Mammary epithelial cell (primary cell): ENCODE results near the gene NT5M.

ENCODE experiments used
- CTCF ChIP-seq, 2 donors: IDR thresholded peaks in 1 of 2; conservative IDR thresholded peaks in 1 of 2; 2 replicates each; pipeline ENCODE4 v1.5.1; 2011 to 2012; ENCODE audit warnings: inconsistent platforms in 2 of 2, low read length in 2 of 2, mild to moderate bottlenecking in 2 of 2, control low read depth in 1 of 2, low read depth in 1 of 2; ENCODE audit not compliant: insufficient read depth in 1 of 2; ENCODE audit errors: extremely low read depth in 1 of 2
- EZH2 ChIP-seq: IDR thresholded peaks from 2 replicates; pipeline ENCODE4 v1.6.1; 2012; ENCODE audit warnings: low read length, inconsistent platforms, borderline replicate concordance

DNA sequence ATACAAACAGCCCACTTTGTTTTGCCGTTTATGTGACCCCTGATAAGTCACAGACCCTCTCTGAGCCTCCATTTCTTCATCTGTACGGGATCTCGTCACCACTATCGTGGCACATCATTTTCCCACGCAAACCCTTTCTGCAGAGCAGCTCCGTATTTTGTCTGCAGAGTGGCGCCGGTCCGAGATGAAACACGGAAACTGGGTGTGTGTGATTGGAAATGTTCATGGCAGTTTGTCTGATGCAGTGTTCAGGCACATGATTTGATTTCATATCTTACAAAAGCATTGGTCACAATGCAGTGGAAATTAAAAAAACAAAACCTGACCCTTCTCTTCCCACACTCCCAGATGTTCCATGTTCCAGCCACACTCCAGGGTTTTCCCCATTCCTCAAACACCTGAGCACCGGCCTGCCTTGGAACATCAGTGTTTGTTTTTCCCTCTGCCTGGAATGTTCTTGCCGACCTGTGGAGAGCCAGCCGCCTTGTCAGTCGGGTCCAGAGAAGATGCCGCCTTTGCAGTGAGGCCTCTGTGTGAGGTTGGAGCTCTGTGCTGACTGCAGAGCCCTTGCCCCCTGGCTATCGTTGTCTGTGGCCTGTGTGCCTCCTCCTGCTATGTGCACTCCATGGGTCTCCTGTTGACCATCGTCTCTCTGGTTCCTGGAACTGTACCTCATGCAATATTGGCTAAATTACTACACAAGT lies 39.2 kb downstream of the NT5M start:
- TF ChIP-seq CTCF (conservative IDR thresholded peaks at IDR 0.05 in 1 of 2, IDR thresholded peaks at IDR 0.05 in 1 of 2; ENCODE audit: extremely low read depth in 1 of 2, insufficient read depth in 1 of 2, low read depth in 1 of 2, low read length in 2 of 2) (no peak), EZH2 (no peak)
